HG02852 (cell line): ENCODE measurements around the gene RAI1.

ENCODE experiments used
- ATAC-seq: cut with Tn5 transposase; IDR thresholded peaks from one replicate; pipeline ENCODE4 v1.9.1; 2021; ENCODE audit warnings: mild to moderate bottlenecking, moderate library complexity; ENCODE audit not compliant: unreplicated experiment

Gene RAI1

GRCh38 chr17:17714879-17715278, 33.6 kb downstream of the RAI1 start:
- ATAC-seq = no peak

GRCh38 chr17:17716837-17717523, 35.7 kb downstream of the RAI1 start:
- ATAC-seq = no peak

DNA sequence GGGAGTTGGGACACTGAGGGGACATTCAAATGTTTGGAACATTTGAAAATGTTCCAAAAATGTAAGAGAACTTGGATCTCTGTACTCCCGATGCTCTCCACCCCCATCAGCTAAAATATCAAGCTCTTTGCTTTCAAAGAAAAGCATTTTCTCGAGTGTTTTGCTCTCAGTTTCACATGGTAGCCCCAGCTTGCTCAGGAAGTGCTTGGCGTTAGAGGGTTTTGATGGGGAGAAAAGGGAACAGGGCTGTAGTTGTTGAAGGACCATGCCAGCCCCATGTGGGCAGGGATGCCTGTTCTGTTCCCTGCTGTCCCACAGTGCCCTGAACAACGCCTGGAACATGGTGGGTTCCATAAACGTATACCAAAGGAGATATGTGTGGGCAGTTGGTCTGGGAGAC, 37.0 kb downstream of the RAI1 start:
- ATAC-seq = no peak

DNA sequence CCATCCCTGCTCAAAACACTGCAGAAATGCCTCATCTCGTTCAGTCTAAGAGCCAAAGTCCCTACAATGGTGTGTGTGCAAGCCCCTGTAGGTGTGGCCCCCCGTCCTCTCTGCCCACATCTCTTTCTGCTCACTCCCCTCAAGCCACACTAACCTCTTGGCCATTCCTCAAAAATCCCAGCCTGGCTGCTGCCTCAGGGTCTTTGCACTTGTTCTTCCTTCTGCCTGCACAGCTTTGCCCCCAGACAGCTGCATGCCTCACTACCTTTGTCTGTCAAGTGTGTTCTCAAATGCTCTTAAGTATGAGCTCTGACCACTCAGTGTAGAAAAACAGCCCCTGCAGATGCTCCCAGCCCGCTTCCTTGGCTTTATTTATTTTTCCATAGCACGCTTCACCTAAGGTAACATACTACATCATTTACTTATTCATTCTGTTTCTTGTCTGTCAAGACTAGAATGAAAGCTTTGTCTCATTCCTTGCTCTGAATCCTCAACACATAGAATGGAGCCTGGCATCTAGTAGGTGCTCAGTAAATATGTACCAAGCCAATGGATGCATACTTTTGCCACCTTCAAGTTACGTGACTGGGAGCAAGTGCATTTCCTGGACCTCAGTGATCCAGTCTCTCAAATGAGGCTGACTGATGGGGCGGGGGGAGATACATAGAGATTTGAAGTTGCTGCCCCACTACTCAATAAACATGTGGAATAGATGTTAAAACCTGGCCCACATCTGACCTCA, 38.1 kb downstream of the RAI1 start:
- ATAC-seq = no peak

DNA sequence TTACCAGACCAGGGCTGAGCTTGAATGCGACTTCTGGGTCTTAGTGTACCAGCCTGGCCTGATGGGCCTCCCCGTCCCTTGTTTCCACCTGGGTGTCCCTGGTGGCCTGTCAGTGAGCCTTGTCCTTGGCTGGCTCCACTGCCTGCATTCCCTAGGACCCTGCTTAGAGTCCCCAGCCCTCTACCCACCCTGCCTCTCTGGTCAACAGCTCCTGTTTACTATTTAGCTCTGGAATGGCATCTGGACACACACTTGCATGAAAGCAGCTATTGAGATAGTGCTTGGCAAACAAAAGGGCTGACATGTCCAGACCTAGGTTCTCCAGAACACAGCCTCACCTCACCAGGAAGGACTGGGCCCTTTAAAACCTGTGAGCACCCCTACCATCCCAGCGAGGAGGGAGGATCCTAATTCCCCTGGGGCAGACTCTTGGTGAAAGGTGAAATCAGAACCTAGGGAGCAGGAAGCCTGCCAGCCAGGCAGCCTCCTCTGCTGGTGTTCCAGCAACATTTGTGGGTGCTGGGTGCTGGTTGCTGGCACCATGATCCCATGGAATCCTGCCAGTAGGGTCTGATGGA, 38.8 kb downstream of the RAI1 start:
- ATAC-seq = no peak

GRCh38 chr17:17721140-17721668, 39.9 kb downstream of the RAI1 start:
- no peak for ATAC-seq

DNA sequence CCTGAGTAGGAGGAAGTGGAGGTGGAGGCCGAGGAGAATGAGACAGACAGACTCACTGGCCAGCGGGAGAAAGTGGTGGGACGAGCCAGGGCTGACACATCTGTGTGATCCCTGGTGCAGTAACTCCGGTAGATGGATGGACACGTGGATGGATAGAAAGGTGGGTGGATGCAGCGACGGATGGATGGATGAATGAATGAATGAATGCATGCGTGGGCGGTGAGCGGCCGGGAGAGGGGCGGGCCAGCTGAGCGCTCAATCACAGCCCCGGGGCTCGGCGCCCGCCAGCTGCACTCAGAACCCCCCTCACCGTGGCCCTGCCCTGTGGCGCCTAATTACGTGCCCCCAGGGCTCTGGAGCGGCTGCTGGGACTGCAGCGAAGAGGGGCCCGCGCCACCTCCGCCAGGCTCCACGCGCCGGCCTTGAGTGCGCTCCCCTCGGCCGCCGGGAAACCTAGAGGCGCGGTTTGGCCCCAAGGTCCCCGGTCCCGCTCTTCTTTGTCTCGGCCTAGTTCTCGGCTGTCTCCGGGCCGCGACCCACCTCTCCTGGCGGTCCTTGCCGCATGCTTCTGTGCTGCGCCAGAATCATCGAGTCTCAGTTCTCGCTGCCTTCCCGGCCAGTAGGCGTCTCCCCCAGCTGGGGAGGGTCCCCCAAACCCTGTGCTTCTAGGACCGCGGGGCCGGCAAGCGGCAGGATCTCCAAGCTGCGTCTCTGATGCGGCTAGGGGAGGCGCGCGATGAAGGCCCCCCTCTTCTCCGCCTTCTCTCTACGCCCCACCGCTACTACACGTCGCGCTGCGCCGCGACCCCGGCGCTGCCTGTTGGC, 41.0 kb downstream of the RAI1 start:
- ATAC-seq = no peak

DNA sequence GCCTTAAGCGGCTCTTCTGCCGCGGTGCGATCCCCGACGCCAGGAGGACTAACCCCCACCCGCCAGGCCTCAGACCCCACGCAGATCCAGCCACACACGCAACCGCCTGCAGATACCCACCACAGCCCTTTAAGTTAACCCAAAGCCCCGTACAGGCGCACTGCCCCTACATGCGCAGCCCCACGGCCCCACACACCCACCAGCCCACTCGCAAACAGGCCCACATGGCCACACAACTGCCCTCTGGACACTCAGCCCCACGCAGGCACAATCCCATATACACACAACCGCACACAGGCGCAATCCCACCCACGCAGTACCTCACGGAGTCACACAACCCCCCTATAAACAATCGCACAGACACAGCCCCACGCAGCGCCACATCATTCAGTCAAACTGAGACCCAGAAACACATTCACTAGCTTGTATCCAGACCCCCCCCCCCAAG, 41.7 kb downstream of the RAI1 start:
- no peak for ATAC-seq

DNA sequence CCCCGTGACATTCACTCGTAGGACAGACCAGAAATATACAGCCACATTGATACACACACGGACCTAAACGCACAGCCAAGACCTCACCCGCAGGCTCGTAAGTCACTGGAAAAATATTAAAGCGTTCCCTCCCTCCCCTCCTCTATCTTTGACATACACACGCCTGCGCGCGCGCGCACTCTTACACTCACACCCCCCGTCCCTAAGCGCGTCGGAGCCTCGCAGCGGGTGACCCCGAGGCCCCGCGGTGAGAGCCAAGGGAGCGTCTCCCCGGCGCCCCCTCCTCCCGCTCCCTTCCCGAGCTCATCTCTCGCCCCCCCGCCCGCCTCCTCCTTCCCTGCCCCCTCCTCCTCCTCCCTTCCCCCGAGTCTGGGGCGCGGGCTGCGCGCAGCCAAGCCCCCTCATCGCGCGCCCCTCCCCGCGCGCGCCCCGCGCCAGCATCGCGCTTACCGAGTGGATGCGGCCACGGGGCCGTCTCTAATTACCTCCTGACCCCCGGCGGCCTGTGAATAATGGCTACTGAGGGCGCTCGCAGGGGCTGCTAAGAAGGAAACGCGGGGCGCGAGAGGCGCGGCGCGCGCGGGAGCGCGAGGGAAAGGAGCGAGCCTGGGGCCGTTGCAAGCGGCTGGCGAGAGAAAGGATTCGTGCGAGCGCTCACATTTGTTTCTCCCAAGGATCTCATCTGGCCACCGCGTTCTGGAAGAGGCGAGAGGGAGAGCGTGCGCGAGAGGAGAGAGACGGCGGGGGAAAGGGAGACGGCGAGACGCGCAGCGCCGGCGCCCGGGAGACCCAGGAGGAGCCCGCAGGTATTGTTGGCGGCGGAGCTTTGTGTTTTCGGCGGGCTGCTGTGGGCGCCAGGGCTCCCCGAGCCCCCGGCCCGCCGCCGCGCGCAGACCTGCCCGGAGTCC, 42.4 kb downstream of the RAI1 start:
- no peak for ATAC-seq

- ATAC-seq = no peak
Measured at GRCh38 chr17:17724307-17725010, 43.2 kb downstream of the RAI1 start.

DNA sequence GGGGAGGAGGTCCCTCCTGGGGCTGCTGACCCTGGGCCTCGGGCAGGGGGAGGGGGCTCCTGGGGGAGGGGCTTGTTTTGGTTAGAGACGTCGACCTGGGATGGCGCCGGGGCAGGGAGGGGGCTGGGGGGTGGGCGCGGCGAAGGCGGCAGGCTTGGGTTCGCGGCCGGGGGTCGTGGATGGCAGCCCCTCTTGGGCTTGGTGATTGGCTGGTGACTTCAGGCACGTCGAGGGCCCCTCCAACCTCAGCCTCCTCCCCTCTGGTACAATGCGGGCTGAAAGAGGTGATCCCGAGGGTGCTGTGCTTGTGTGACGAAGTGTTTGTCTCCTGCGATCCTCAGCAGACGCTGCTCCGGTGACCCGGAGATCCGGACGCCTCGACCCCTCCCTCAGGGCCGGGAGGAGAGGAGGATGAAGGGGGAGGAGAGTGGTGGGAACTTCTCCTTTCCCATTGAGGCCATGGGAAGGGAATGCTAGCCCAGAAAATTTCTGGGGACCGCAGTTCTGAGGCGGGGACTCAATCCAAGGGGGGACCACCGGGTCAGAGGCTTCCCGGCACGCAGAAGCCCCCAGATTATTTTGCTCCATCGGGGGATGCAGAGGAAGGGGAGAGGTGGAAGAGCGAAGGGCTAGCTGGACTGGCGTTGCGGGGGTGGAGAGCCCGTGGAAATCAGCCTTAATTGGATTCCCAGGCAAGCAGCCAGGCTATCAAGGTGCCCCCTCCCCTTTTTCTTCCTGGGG, 43.9 kb downstream of the RAI1 start:
- ATAC-seq = no peak

- no peak for ATAC-seq
Measured at GRCh38 chr17:17725752-17726457, 44.6 kb downstream of the RAI1 start.

DNA sequence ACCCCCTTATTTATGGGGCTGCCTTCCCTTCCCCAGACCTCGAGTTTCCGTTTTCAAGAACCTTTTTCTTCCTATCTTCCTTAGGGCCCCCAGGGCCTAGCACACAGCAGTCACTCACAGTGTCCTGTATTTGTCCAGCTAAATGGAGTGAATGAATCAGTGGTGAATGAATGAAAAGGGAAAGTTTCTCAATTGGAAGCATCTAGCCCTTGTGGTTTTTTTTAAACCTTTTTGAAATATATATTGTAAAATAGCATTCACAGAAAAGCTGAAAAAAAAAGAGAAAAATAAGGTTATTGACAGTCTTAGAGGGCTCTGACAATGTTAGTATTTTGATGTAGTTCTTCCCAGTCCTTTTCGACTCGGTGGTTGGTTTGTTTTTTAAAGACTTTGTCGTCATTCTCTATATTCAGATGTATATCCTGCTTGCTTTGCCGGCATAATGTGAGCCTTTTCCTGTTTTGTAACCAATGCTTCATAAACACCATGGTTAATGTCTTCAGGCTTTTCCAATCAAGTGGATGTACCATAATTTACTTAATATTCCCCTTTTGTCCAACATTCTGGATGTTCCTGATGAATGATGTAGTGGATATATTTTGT, 45.3 kb downstream of the RAI1 start:
- ATAC-seq = no peak

- ATAC-seq = no peak
Measured at GRCh38 chr17:17727111-17727659, 45.9 kb downstream of the RAI1 start.

DNA sequence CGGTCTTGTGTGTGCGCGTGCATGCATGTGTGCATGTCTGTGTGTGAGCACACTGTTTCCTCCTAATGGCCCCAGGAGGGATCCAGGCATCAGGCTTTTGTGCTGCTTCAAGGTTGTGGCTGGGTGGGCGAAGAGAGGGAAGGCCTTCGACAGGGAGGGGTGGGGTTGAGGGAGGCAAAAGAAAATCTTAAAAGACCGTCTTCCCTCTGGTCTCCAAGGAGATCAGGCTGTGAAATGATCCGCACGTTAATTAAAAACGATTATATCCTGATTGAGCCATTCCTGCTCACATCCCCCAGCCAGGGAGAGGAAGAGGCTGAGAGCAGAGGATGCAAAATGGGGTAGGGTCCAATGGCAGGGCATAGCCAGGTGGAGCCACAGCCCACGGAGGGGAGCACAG, 46.9 kb downstream of the RAI1 start:
- ATAC-seq = no peak

DNA sequence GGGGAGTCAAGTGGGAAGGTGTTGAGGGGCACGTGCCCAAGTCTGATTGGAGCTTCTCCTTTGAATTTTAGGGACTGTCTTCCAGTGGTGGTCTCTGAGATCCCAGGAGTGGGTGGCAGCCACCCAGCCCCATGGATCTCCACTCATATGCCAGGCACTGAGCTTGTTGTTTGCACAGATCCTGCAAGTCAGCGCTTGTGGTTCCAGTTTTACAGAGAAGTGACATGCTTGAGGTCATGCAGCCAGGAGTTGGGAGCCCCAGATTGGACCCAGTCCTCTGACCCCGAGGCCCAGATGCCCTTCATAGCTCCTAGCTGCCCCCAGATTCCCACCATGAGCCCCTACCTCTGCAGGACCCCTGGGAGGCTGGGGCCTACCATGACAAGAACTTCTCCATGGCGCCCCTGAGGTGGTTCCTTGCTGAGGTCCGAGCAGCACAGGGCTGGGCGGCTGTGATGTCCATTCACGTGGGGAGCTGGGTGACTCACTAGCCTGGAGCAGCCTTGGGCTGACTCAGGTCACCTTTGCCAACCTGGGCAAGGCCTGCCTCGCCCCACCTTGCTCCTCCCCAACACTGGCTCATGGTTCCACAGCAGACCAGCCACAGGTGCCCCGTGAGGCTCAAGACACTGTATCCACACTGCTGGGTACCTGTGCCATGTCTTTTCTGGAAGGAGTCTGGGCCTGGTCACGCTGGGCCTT, 47.4 kb downstream of the RAI1 start:
- no peak for ATAC-seq
